Myocyte (in vitro differentiated cells): ENCODE measurements around the gene GNE. TPM values are rescaled to one million over a fixed set of nuclear protein-coding genes. Genes with fewer than 3 reads are reported as not detected.
"Not testable (repeated sequence)": the region's sequence is repeated elsewhere in the genome, so short reads cannot be mapped to it uniquely, and the experiment has no call there.

Source experiments
- DNase-seq: peaks from one replicate; pipeline ENCODE4 v3.0.0-alpha.2; 2012; ENCODE audit warnings: low read depth
- total RNA-seq: library from RNA; depleted of rRNA; stranded (reverse); fragments of >200 nt; gene quantifications from 2 replicates; pipeline ENCODE4 v1.2.3, GENCODE V29; 2014

The GNE gene
- total RNA-seq, 1 donor from 2014 or later: 18.6 TPM

DNA sequence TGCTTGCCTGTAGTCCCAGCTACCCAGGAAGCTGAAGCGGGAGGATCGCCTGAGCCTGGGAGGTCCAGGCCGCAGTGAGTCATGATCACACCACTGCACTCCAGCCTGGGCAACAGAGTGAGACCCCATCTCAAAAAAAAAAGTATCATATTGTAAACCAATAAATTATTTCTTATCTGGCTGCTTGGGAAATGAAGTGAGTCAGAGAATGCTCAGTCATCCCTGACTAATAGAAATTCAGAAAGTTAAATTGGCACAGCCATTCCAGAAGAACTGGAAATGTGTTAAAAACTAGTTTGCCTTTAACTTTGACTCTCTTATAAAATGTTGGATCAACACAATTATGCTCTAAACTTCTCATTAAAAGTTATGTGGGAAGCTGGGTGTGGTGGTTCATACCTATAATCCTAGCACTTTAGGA lies 9.8 kb upstream of the GNE start:
- DNase-seq: no peak

GRCh38 chr9:36264896-36265295 lies 6.6 kb upstream of the GNE start:
- no peak for DNase-seq

GRCh38 chr9:36263683-36264082 lies 5.4 kb upstream of the GNE start:
- no peak for DNase-seq

- DNase-seq: no peak
Observed at GRCh38 chr9:36258996-36259533, 817 bp upstream of the GNE start.

GRCh38 chr9:36251428-36251827 lies 6.8 kb downstream of the GNE start:
- DNase-seq: no peak

DNA sequence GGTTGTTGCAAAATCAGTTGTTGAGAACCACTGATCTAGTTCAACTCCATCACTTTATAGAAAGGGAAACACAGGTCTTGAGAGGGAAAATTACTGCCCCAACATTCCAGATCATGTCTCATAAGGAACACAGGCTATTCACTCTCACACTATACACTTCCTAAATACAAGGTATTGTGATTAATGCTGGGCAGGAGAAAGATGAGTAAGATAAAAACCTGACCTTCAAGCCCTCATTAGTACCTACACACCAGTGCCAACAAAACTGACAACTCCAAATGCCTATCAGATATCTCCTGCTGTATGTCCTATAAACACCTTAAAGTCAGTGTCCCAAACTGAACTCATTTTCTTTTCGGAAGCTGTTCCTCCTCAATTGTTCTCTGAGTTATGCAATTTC lies 8.2 kb downstream of the GNE start:
- DNase-seq: no peak

- no peak for DNase-seq
Observed at GRCh38 chr9:36249189-36249588, 9.1 kb downstream of the GNE start.

DNA sequence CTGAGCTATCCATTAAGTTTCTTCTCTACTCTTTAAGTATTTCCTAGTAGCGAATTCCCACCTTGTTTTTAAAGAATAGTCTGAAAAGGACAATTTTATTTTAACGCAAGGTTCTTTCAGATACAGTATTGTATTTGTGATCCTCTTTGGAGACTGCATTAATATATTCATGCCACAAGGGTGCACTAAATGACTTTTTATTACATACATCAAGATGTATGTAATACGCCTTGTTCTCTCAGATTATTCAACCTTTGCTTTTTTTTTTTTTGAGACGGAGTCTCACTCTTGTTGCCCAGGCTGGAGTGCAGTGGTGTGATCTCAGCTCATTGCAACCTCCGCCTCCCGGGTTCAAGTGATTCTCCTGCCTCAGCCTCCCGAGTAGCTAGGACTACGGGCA lies 10.2 kb downstream of the GNE start:
- DNase-seq: peak; percentile 10

DNA sequence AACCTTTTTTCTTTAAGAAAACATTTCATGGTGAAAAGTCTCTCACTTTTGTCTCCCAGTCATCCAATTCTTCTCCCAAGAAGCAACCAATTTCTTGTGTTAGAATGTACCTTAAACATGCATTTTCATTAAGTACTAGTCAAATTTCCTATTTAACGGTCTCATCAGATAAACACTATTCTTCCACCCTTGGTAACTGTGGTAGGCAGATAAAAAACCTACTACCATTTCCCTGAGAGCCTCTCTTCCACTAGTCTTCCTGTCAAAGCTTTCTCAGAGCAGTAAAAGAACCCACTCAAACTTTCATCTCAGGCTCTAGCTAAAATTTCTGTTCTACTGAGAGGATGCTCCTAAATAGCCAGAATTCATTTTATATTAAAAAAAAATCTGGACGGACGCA lies 10.9 kb downstream of the GNE start:
- no peak for DNase-seq

DNA sequence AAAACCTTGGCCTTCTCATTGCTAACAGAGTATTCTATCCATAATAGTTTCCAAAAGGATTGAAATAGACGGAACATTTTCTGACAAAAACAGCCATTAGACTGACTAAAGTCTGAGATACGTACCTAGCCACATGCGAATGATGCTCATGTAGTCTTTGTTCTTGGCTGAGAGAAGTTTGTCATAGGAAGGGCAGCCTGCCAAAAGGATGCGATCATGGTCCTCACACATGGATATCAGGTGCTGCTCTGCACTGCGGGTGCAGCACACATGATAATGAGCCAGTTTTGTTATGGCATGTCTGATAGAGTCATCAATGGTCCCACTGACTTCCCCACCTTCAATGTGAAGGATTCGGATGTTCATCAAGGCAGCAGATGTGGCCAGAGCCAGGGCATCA lies 12.3 kb downstream of the GNE start:
- DNase-seq: no peak

- DNase-seq: not testable (repeated sequence)
Observed at GRCh38 chr9:36239675-36240074, 18.6 kb downstream of the GNE start.

- not testable (repeated sequence) for DNase-seq
Observed at GRCh38 chr9:36239205-36239604, 19.0 kb downstream of the GNE start.

GRCh38 chr9:36237230-36237629 lies 21.0 kb downstream of the GNE start:
- no peak for DNase-seq

GRCh38 chr9:36222449-36222848 lies 35.8 kb downstream of the GNE start:
- no peak for DNase-seq

GRCh38 chr9:36221667-36222066 lies 36.6 kb downstream of the GNE start:
- no peak for DNase-seq

DNA sequence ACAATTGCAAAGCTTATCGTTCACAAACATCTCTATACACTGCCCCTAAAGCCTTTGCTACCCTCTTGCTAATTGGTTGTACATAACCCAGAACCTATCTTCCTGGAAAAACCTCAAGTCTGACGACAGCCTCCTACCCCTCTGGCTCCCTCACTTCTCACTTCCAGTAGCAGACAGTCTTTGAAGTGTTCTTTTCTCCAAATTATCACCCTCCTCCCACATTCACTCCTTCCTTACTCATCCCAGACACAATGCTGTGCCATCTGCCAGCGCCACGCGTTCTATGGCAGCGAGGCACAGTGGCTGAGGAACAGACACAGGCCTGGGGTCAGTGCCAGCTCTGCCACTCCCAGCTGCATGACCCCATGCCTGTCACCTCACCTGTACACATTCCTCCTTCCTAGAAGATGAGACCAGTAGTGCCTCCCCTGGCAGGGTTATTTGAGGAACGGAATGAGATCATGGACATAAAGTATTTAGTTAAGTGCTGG lies 39.8 kb downstream of the GNE start:
- no peak for DNase-seq

DNA sequence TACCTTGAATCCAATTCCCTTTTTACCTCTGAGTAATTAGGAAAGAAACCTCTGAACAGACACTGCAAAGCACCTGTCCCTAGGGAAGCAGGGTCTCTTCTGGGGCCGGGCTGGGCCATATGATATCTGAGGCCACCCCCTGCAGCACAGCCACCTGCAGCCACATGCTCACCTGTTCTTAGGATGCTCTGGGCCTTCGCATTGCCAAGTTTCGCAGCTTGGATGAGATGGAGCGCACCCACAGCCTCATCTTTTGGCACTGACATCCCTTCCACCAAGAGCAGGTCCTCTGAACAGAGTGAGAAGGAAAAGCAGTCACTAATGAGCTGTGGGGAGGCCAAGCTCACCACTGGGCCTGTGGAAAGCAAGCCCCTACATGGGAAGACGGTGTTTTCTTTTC lies 40.2 kb downstream of the GNE start:
- no peak for DNase-seq

- no peak for DNase-seq
Observed at GRCh38 chr9:36217256-36217968, 40.8 kb downstream of the GNE start.

GRCh38 chr9:36214571-36214970 lies 43.7 kb downstream of the GNE start:
- DNase-seq: peak; percentile 67

- DNase-seq: no peak
Observed at GRCh38 chr9:36213989-36214388, 44.3 kb downstream of the GNE start.

DNA sequence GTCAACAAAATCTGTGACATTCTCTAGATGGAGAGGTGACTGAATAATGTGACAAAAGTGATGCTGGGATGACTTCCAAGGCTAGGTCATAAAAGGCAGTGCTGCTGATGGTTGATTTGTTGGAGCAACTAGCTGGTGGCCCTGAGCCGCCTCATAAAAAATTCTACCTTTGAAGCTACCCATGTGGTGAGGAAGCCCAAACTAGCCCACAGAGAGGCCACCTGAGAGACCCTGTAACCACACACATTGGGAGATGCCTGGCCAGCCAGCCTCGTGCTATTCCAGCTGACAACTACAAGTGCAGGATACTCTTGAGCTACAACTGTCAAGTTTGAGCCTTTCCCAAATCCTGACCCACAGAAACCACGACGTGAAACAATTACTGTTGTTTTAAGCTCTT lies 44.9 kb downstream of the GNE start:
- DNase-seq: peak; percentile 50

GRCh38 chr9:36211510-36211909 lies 46.7 kb downstream of the GNE start:
- DNase-seq: no peak

- DNase-seq: no peak
Observed at GRCh38 chr9:36210722-36211121, 47.5 kb downstream of the GNE start.
